HFF-Myc (cell line): ENCODE results near the gene CPSF4.

ENCODE experiments used
- DNase-seq: peaks from one replicate; pipeline ENCODE4 v3.0.0-alpha.2; 2011; ENCODE audit warnings: low read depth; ENCODE audit errors: extremely low read depth
- H3K4me3 ChIP-seq: replicated peaks from 2 replicates; pipeline ENCODE4 v1.5.1; 2011; ENCODE audit warnings: low read depth, mild to moderate bottlenecking, control low read depth, low read length
- CTCF ChIP-seq: IDR thresholded peaks from 2 replicates; pipeline ENCODE4 v1.5.1; 2012; ENCODE audit warnings: mild to moderate bottlenecking, low read depth, low read length, control low read depth; ENCODE audit errors: missing control alignments

CPSF4 gene

GRCh38 chr7:99485094-99485493 lies 46.4 kb downstream of the CPSF4 start:
- no peak overlapping the region for H3K4me3 ChIP-seq
- no peak for TF ChIP-seq CTCF
- DNase-seq = no peak

DNA sequence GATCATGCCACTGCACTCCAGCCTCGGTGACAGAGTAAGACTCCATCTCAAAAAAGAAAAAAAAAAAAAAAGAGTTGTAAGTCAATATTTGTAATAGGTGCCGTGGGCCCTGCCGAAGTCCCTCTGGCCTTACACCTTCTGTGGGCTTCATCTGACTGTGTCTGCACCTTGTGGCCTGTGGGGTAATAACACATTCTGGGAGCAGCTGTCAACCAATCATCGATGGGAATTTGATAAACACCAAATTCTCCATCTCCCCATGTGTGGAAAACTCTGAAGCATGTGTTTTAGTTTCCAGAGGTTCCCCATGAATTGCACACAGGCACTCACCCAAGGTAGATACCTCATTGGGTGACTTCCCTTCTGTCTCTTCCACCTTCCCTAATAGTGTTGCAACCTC lies 50.5 kb downstream of the CPSF4 start:
- TF ChIP-seq CTCF = no peak
- H3K4me3 ChIP-seq = no peak overlapping the region
- DNase-seq = no peak

DNA sequence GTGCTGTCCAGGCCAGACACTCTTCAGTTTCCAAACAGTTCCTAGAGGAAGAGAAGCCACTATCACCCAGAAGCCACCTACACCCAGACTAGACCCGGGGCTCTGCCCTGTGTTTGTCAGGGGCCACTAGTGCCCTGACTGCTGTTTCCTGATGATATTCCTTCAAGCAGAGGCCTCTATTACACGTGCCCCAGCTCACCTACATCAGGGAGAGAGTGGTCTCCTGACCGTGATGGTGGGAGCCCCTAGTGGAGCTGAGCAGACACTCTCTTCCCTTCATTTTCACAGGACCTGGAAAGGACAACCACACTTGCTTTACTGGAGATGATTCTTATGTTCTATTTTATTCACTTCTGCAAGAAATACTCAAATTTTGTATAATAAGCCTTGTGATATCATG lies 52.1 kb downstream of the CPSF4 start:
- no peak overlapping the region for H3K4me3 ChIP-seq
- TF ChIP-seq CTCF = no peak
- DNase-seq = no peak

DNA sequence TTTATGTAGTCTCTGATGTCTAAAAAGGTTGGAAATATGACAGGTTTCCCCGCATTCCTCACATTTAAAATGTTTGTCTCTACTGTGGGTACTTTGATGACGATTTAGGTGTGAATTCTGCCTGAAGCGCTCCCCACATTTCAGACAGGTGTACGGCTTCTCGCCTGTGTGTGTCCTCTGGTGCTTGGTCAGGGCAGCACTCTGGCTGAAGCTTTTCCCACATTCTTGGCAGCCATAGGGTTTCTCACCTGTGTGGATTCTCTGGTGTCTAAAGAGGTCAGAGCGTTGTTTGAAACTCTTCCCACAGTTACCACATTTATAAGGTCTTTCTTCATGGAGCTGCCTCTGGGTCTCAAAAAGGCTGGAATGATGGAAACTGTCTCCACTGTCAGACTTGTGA lies 55.1 kb downstream of the CPSF4 start:
- DNase-seq = no peak
- TF ChIP-seq CTCF = no peak
- H3K4me3 ChIP-seq = no peak overlapping the region

DNA sequence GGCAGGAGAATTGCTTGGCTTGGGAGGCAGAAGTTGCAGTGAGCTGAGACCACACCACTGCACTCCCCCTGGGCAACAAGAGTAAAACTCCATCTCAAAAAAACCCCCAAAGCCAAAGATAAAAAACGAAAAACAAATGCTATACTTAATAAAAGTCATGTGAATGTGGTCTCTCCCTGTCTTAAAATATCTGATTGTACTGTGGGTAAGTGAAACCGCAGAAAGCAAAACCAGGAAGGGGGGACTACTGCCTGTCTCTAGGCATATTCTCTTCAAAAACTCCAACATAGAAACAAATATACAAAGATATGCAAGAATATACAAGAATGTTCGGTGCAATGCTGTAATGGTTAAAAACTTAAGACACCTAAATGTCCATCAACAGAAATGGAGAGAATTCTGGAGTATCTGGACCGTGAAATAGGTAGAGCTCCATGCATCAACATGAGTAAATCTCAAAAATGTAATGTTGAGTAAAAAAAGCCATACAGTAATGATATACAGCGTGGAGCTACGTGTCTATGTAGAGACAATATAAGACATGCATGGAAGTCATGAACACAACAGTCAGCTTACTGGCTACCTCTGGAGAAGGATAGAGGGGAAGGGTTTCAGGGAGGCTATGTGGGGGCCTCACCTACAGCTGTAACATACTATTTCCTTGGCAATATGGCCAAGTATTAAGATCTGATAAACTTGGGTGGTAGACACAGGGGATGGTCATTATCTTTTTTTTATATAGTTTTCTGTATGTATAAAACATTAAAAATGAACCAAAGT lies 59.2 kb downstream of the CPSF4 start:
- no peak for TF ChIP-seq CTCF
- H3K4me3 ChIP-seq = peak overlapping the region; percentile 82

GRCh38 chr7:99498546-99498944 lies 59.8 kb downstream of the CPSF4 start:
- DNase-seq = no peak
- peak overlapping the region; percentile 82 for H3K4me3 ChIP-seq
- TF ChIP-seq CTCF = no peak

More for the DNA sequence above, 59.2 kb downstream of the CPSF4 start:
- DNase-seq = no peak

DNA sequence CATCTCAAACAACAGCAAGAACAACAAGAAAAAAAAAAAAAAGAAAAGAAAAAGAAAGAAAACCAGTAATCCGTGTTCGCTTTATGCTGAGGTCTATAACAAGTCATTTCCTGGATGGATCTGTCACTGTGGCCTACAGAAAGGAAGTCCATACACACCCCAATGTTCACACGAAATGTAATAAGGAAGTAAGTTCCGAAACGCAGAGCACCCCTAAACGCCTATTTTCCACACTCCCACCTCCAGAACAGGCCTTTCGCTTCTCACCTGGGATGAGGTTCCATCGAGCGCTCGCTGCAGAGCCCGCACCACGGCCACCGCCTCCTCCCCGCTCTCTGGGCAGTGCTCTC lies 60.6 kb downstream of the CPSF4 start:
- no peak for TF ChIP-seq CTCF
- peak overlapping the region; percentile 82 for H3K4me3 ChIP-seq
- DNase-seq = no peak
